SK-N-SH (cell line): ENCODE data around the gene ENTPD6.

Source experiments
- CHD2 ChIP-seq: fragments of 150-350 bp; IDR thresholded peaks from 2 replicates; pipeline ENCODE4 v1.6.1; 2018; ENCODE audit warnings: low read length; ENCODE audit not compliant: partially characterized antibody
- EZH2phosphoT487 ChIP-seq: fragments of 200-600 bp; sonication (generic); IDR thresholded peaks from 2 replicates; pipeline ENCODE4 v1.6.1; 2017; ENCODE audit warnings: low read depth, mixed run types, mild to moderate bottlenecking, antibody characterized with exemption, moderate library complexity, borderline replicate concordance
- GATA2 ChIP-seq: sonication (generic); formaldehyde crosslinking; IDR thresholded peaks from 2 replicates; pipeline ENCODE4 v1.5.0; 2020; ENCODE audit warnings: mild to moderate bottlenecking, missing genetic modification reagents
- MXI1 ChIP-seq: IDR thresholded peaks from 2 replicates; pipeline ENCODE4 v1.6.1; 2012; ENCODE audit warnings: mild to moderate bottlenecking, low read depth, low read length, improper control_type of control experiment
- NRF1 ChIP-seq: IDR thresholded peaks from 2 replicates; pipeline ENCODE4 v1.6.1; 2012; ENCODE audit warnings: low read depth, mild to moderate bottlenecking, low read length
- POLR2AphosphoS5 ChIP-seq: IDR thresholded peaks from 2 replicates; pipeline ENCODE4 v1.6.1; 2012; ENCODE audit warnings: low read depth, low read length
- RAD21 ChIP-seq: IDR thresholded peaks from 2 replicates; pipeline ENCODE4 v1.6.1; 2012; ENCODE audit warnings: mild to moderate bottlenecking, low read length
- SMC3 ChIP-seq: IDR thresholded peaks from 2 replicates; pipeline ENCODE4 v1.6.1; 2012; ENCODE audit warnings: low read depth, low read length, improper control_type of control experiment
- TAF1 ChIP-seq: IDR thresholded peaks from 2 replicates; pipeline ENCODE4 v1.6.1; 2012; ENCODE audit warnings: low read depth, mild to moderate bottlenecking, low read length, moderate library complexity, borderline replicate concordance
- TCF12 ChIP-seq: IDR thresholded peaks from 2 replicates; pipeline ENCODE4 v1.4.0; 2012
- TF ChIP-seq, protein P1 (sequence below): IDR thresholded peaks from 2 replicates; pipeline ENCODE4; 2012
- TF ChIP-seq, protein P2 (sequence below): fragments of 200-600 bp; sonication (generic); IDR thresholded peaks from 2 replicates; pipeline ENCODE4 v1.6.1; 2017; ENCODE audit warnings: antibody characterized with exemption, mild to moderate bottlenecking, moderate library complexity
- TF ChIP-seq, protein P3 (sequence below): IDR thresholded peaks from 2 replicates; pipeline ENCODE4 v1.4.0; 2012; ENCODE audit warnings: low read depth, borderline replicate concordance
- TF ChIP-seq, protein P4 (sequence below): fragments of 150-350 bp; IDR thresholded peaks from 2 replicates; pipeline ENCODE4 v1.6.1; 2017; ENCODE audit warnings: antibody characterized with exemption, low read length, low read depth, borderline replicate concordance

DNA sequence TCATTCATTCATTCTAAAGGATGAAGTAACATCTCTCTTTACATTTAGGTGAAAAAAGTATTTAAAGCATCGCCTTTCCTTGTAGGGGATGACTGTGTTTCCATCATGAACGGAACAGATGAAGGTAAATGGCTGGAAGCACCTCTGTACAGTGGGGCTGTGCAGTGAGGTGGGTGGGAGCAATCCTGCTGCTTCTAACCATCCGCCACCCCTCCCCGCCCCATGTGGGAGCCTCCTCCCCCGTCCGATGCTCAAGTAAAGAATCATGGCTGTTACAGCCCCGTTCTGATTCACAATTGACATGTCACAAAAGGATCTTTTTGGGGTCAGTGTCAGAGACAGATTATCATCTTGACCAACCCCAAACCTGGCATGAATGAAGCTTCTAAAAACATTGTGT, 19.3 kb downstream of the ENTPD6 start:
- TF ChIP-seq, protein P1, sequence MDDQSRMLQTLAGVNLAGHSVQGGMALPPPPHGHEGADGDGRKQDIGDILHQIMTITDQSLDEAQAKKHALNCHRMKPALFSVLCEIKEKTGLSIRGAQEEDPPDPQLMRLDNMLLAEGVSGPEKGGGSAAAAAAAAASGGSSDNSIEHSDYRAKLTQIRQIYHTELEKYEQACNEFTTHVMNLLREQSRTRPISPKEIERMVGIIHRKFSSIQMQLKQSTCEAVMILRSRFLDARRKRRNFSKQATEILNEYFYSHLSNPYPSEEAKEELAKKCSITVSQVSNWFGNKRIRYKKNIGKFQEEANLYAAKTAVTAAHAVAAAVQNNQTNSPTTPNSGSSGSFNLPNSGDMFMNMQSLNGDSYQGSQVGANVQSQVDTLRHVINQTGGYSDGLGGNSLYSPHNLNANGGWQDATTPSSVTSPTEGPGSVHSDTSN = no peak
- TF ChIP-seq, protein P2, sequence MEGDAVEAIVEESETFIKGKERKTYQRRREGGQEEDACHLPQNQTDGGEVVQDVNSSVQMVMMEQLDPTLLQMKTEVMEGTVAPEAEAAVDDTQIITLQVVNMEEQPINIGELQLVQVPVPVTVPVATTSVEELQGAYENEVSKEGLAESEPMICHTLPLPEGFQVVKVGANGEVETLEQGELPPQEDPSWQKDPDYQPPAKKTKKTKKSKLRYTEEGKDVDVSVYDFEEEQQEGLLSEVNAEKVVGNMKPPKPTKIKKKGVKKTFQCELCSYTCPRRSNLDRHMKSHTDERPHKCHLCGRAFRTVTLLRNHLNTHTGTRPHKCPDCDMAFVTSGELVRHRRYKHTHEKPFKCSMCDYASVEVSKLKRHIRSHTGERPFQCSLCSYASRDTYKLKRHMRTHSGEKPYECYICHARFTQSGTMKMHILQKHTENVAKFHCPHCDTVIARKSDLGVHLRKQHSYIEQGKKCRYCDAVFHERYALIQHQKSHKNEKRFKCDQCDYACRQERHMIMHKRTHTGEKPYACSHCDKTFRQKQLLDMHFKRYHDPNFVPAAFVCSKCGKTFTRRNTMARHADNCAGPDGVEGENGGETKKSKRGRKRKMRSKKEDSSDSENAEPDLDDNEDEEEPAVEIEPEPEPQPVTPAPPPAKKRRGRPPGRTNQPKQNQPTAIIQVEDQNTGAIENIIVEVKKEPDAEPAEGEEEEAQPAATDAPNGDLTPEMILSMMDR = no peak
- TF ChIP-seq RAD21 = no peak
- TF ChIP-seq EZH2phosphoT487 = no peak
- TF ChIP-seq SMC3 = no peak
- TF ChIP-seq NRF1 = no peak
- TF ChIP-seq, protein P3, sequence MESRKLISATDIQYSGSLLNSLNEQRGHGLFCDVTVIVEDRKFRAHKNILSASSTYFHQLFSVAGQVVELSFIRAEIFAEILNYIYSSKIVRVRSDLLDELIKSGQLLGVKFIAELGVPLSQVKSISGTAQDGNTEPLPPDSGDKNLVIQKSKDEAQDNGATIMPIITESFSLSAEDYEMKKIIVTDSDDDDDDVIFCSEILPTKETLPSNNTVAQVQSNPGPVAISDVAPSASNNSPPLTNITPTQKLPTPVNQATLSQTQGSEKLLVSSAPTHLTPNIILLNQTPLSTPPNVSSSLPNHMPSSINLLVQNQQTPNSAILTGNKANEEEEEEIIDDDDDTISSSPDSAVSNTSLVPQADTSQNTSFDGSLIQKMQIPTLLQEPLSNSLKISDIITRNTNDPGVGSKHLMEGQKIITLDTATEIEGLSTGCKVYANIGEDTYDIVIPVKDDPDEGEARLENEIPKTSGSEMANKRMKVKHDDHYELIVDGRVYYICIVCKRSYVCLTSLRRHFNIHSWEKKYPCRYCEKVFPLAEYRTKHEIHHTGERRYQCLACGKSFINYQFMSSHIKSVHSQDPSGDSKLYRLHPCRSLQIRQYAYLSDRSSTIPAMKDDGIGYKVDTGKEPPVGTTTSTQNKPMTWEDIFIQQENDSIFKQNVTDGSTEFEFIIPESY = no peak
- TF ChIP-seq POLR2AphosphoS5 = no peak
- no peak for TF ChIP-seq GATA2 (CRISPR knock-in tag)
- no peak for TF ChIP-seq CHD2
- no peak for TF ChIP-seq TAF1
- TF ChIP-seq, protein P4, sequence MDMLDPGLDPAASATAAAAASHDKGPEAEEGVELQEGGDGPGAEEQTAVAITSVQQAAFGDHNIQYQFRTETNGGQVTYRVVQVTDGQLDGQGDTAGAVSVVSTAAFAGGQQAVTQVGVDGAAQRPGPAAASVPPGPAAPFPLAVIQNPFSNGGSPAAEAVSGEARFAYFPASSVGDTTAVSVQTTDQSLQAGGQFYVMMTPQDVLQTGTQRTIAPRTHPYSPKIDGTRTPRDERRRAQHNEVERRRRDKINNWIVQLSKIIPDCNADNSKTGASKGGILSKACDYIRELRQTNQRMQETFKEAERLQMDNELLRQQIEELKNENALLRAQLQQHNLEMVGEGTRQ = no peak
- no peak for TF ChIP-seq MXI1
- no peak for TF ChIP-seq TCF12
